GM10847 (cell line): ENCODE data around the gene PDXK.

Experiments used
- POLR2A ChIP-seq: IDR thresholded peaks from 2 replicates; pipeline ENCODE4 v1.6.1; 2011; ENCODE audit not compliant: insufficient read length; ENCODE audit errors: extremely low read depth

Gene PDXK

DNA sequence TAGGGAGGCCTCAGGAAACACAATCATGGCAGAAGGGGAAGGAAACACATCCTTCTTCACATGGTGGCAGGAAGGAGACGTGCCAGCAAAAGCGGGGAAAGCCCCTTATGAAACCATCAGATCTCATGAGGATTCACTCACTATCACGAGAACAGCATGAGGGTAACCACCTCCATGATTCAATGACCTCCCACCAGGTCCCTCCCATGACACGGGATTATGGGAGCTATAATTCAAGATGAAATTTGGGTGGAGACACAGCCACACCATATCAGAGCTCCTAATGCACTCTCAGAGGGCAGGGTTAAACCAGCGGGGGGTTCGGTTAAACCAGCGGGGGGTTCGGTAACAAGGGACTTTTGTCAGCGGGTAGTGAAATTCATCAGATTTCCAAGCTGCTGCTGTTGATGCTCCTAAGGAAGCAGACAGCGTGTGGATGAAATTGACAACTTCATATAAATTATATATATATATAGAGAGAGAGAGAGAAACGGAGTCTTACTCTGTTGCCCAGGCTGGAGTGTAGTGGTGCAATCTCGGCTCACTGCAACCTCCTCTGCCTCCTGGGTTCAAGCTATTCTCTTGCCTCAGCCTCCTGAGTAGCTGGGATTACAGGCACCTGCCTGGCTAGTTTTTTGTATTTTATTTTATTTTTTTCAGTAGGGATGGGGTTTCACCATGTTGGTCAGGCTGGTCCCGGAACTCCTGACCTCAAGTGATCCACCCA is 52.9 kb downstream of the PDXK start:
- TF ChIP-seq POLR2A = no peak

DNA sequence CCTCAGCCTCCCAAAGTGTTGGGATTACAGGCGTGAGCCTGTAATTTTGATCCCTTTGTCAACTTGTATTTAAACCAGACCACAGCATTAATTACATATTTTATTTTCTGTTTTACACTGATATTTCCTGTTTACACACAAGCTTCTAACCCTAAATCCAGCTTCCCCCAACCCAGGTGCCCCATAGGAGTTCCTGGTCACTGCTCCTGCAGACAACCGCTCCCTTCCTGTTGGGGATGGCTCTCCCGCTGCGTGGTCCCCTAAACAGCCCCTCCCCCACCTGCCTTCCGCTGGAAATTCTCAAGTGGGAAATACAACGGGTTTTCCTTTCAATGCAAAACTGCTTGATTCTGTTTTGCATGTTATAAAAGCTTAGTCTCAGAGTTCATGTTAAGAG is 53.5 kb downstream of the PDXK start:
- no peak for TF ChIP-seq POLR2A

DNA sequence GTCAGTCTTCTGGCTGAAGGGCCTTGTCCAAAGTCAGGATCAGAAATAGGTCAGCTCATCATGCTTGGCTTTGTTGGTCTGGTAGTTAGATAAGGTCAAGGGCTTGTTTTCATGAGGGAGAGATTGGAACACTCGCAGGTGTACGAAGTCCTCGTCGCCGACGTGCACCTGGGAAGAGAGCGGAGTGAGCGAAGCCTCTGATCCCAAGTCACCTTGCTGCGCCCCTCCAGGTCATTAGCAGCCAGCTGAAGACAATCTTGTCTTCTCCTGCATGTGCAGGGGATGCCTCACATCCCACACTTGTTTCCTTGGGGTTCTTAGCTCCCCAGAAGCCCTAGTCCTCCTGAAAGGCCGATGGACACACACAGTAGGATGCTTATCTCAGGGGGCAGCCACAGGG is 55.2 kb downstream of the PDXK start:
- TF ChIP-seq POLR2A = no peak

DNA sequence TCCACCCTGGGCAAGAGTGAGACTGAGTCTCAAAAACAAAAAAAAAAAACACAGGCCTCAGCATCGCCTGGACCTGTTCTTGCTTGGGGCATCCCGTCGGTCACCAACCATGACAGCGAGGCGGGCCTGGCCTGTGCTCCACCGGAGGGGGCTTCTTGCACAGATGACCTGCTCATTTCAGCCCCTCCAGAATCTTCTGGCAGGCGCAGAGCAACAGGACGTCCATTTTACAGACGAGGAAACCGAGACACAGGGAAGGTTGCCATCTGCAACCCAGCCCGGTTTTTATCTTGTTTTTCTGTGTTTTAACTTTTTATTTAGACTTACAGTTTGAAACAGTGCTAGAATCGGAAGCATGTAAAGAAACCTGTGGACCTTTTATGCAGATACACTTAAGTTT is 56.3 kb downstream of the PDXK start:
- no peak for TF ChIP-seq POLR2A

DNA sequence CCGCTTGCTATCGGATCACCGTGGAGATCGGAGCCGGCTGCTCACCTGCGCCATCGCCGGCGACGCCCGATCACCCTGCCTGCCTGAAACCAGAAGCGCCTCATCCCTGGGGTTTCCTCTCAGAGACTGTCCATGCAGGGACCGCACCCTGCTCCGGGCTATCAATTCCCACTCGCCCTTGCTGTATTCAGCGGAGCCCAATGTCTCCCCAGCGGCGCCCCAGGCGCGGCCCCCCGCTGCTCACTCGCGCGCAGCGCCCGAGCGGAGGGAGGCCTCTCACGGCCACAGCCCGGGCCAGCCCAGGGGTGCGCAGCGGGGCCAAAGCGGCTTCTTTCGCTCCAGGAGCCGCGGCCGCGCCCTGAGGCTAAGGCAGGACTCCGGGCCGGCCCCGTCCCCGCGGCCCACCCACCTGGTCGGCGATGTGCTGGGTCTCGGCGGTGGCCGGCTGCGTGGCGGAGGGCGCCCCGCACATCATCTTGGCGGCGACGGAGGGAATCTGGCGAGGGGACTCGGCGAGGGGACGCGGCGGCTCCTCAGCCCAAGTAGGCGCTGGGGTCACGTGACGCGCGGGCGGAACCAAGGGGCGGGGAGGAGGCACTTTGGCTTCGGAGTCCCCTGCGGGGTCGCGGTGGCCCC is 57.0 kb downstream of the PDXK start, which contains the start of gene CSTB:
CSTB (minus strand) TSS at position 514 of the 636 bp plus-strand sequence; CDS start at position 475, 39 bp downstream.
- peak; percentile 78 for TF ChIP-seq POLR2A

DNA sequence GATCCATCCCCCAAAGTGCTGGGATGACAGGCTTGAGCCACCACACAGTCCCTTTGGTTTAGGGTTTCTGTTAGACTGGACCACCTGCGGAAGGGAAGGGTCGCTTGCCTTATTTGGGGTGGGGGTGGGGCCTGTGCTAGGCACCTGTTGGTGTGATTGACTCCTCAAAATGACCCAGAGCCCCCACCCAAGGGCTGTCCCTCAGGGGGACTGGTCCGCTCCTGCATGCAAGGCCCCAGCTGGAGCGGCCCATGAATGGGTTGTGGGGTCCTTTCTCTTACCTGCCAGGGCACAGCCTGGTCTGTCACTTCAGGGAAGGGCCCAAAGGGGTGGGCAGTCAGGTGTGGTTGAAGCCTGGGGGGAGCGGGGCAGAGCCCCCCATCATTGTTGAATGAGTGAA is 59.0 kb downstream of the PDXK start:
- TF ChIP-seq POLR2A = no peak

DNA sequence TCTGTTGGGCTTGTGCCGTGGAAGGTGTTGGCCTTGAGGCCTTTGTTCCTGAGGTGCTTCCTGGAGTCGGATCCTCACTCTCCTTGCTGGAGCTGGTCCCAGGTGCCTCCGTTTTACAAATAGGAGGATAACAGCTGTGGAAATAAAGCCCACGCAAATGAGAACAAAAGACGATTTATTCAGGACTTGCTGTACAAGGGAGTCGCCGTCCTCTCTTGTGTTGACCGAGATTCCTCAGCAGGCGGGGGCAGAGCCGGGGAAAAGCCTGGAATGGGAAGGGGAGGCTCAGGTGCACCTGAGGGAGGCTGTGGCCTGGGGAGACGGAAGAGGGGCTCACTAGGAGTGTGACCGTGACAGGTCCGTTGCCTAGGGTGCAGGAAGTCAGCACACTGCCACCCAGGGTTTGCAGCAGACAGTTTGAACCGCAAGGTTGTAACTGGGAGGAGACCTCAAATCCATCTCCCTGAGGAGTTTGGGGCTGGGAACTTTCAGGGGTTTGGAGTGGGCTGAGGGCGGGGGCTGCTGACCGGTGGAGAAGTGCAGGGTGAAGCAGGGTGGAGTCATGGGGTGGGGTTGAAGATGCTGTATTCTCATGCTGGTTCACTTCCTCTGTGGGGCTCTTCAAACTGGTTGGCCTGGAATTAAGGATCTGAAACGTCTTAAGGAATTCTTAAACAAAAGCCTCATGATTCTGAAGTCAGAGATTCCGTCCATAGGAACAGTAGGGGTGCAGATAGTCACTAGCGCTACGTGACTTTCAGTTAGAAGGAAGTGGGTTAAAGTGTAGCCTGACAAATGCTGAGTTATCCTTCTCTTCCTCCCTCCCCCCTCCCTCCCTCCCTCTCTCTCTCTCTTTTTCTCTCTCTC is 59.8 kb downstream of the PDXK start:
- TF ChIP-seq POLR2A = no peak

DNA sequence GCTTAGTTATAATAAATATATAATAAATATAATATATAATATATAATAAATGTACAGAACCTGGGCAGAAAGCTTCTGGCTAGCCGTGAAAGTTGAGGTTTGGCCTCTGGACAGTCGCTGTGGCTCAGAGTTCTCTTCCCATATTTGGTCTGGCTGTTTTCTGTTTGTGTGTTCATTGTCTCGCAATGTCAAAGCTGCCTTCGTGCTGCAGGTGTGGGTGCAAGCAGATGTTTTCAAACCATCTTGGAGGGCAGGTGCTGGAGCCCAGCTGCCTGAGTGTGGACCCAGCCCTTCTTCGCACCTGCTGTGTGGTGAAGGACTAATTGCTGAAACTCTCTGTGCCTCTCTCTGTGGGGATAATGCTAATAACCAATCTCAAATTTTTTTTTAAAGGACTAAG is 60.7 kb downstream of the PDXK start:
- no peak for TF ChIP-seq POLR2A

DNA sequence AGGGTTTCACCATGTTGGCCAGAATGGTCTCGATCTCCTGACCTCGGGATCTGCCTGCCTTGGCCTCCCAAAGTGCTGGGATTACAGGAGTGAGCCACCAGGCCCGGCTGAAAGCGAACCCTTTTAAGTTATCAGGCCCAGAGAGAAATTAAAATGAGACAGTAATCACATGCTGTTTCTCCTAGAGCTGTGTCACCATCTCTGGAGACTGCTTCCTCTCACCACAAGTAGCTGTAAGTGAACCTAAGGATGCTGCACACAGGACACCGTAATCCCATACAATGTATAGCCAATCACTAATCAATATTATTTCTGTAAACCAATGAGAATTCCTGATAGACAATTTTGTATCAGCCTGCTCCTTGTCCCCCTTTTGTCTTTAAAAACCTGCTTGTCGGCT is 62.9 kb downstream of the PDXK start:
- no peak for TF ChIP-seq POLR2A

DNA sequence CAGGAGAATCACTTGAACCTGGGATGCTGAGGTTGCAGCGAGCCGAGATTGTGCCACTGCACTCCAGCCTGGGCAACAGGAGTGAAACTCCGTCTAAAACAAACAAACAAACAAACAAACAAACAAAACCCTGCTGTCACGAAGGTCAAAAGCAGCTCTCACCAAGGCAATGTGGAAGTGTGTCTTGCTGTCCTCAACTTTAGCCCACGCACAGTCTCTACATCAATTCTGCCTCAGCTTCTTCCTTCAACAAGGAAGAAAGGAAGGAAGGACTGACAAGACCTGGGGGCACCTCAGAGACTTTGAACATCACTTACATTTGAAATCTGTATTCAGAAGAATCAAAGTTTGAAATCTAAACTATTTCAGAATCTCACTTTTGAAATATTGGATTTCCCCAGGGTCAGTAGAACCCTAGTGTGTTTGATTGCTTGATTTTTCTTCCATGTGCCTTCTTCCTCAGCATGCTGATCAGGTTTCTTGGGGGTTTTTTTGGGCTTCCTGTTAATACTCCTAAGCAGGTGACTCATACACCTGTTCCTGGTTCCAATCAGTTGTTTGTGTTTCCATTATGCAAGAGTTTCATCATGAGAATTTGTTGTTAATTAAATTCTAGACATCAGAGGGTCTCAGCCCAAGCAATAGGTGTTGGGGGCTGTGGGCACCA is 63.6 kb downstream of the PDXK start:
- TF ChIP-seq POLR2A = no peak

DNA sequence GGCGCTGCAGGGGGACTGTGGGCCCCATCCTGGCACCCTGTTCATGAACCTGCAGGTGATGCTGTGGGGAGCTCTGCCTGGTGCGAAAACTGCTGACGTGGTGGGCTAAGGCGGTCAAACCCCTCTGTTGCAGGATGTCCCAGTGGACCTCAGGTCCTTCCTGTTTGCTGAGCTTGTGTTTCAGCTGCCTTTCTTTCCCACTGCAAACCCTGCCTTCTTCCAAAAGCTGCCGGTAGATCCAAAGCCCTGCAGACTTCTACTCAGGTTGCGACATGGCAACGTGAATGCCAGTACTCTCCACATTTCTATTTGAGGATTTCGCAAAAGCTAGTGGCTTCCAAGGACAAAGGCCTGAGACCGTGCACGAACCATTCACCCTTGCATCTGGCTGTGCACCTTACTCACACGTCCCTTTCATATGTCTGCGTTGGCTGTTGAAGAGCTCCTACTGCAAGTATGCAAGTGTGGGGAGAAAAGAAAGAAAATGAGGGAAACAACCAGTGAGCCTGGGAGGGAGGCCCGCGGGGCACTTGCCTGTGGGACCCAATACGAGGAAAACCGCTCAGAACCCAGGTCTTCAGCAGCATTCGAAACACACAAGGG is 64.3 kb downstream of the PDXK start:
- TF ChIP-seq POLR2A = no peak

DNA sequence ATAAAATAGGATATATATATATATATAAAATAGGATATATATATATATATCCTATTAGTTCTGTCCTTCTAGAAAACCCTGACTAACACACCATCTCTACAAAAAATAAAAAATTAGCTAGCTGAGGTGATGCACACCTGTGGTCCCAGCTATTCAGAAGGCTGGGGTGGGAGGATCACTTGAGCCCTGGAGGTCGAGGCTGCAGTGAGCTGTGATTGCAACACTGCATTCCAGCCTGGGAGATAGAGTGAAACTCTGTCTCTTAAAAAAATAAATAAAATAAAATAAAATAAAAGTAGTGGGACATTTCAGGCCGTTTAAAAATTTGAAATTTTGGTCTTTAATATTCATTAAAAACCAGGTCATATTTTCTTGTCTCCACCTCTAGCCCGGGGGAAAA is 66.2 kb downstream of the PDXK start:
- no peak for TF ChIP-seq POLR2A

DNA sequence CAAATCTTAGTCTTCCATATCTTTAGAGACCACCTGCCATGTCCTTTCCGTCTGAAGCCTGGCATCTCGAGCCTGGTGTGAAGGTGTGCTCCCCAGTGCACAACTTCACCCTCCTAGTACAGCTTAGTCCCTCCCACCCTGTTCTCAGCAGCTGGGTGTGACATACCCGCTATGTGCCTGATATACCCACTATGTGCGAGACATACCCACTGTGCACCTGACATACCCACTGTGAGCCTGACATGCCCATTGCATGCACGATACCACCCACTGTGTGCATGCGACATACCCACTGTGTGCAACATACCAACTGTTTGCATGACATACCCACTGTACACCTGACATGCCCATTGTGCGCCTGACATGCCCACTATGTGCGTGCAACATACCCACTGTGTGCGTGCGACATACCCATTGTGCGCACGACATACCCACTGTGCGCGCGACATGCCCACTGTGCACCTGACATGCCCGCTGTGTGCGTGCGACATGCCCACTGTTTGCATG is 67.4 kb downstream of the PDXK start:
- TF ChIP-seq POLR2A = no peak

DNA sequence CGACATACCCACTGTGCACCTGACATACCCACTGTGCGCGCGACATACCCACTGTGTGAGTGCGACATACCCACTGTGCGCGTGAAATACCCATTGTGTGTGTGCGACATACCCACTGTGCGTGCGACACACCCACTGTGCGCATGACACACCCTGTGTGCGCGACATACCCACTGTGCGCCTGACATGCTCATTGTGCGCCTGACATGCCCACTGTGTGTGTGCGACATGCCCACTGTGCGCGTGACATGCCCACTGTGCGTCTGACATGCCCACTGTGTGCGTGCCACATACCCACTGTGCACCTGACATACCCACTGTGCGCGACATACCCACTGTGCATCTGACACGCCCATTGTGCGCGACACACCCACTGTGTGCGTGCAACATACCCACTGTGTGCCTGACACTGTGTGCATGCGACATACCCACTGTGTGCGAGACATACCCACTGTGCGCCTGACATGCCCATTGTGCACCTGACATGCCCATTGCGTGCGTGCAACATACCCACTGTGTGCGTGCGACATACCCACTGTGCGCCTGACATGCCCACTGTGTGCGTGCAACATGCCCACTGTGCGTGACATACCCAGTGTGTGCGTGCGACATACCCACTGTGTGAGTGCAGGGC is 68.0 kb downstream of the PDXK start:
- no peak for TF ChIP-seq POLR2A
